GM12864 (cell line): Measurements from ENCODE around the gene MAP1A.

Experiments
- DNase-seq: peaks from one replicate; pipeline ENCODE4 v3.0.0-alpha.2; 2011; ENCODE audit warnings: low read depth
- H3K4me3 ChIP-seq: 2 replicates; pipeline ENCODE4 v1.5.1; 2011; ENCODE audit warnings: mild to moderate bottlenecking, low read depth, low read length, control low read depth
- CTCF ChIP-seq: IDR thresholded peaks from 2 replicates; pipeline ENCODE4 v1.5.1; 2011; ENCODE audit warnings: low read depth, mild to moderate bottlenecking, moderate library complexity, low read length, control low read depth, inconsistent platforms; ENCODE audit errors: missing control alignments

Gene MAP1A

GRCh38 chr15:43524254-43524845 lies 6.9 kb downstream of the MAP1A start:
- no peak overlapping the region for H3K4me3 ChIP-seq
- TF ChIP-seq CTCF, result no peak
- DNase-seq, result no peak

- no peak overlapping the region for H3K4me3 ChIP-seq
- no peak for TF ChIP-seq CTCF
- DNase-seq, result no peak
Observed at GRCh38 chr15:43525131-43525530, 7.7 kb downstream of the MAP1A start.

- TF ChIP-seq CTCF, result no peak
- H3K4me3 ChIP-seq, result no peak overlapping the region
- no peak for DNase-seq
Observed at GRCh38 chr15:43526261-43526930, 9.0 kb downstream of the MAP1A start.

GRCh38 chr15:43527016-43527801 lies 9.8 kb downstream of the MAP1A start:
- H3K4me3 ChIP-seq, result no peak overlapping the region
- no peak for TF ChIP-seq CTCF
- DNase-seq, result no peak

GRCh38 chr15:43527802-43528541 lies 10.6 kb downstream of the MAP1A start:
- no peak for DNase-seq
- no peak overlapping the region for H3K4me3 ChIP-seq
- TF ChIP-seq CTCF, result no peak

- no peak overlapping the region for H3K4me3 ChIP-seq
- DNase-seq, result no peak
- TF ChIP-seq CTCF, result no peak
Observed at GRCh38 chr15:43528542-43529007, 11.2 kb downstream of the MAP1A start.
